ENCODE data around the gene HES5. TPM values are rescaled to one million over a fixed set of nuclear protein-coding genes. Genes with fewer than 3 reads are reported as not detected.
A peak's percentile ranks its signal among the peaks of the same experiment; 100 is the strongest.

The HES5 gene
- total and polyA plus RNA-seq, 2 experiments from 2014 or later, result 0.16 to 0.21 TPM

DNA sequence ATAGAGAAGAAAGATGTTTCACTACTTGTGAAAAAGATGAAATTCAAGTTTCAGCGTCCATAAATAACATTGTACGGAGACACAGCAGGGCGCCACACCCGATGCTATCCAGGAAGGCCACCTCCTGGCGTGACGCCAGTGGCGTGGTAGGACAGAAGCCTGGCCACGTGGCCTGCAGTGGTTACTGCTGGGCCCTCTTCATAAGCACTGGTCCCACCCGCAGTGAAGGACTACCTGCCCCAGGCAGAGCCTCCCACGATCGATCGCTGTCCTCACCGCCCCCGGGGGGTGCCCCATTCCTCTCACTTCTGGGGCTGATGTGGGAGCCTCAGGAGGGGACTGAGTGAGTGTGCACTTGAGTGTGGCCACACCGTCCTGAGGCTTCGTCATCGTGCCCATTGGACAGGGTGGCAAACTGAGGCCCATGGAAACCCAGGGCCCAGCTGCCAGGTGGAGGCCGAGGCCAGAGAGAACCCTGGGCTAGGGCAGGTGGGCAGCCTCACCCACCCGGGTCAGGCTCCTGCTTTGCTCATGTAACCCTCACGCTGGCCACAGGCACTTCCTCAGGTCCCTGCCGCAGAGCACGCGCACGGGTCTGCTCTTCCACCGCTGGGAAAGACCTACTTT lies 11.7 kb upstream of the HES5 start:
- Mint-ChIP-seq H3K4me3 (0 out of 3 replicates have a peak overlapping the region, but pooled peaks have one; percentile 17), H3K4me1 (peaks cover 4% of the 10 kb centered on the region; the same call in 1 of the 3 replicates), H3K27ac (no peak overlapping the region), H3K36me3 (ENCODE audit: low read depth) (no peaks in the 10 kb centered on the region), H3K9me3 (no peaks in the 10 kb centered on the region), H3K27me3 (ENCODE audit: insufficient read depth, low read depth, poor library complexity) (peaks cover 26% of the 10 kb centered on the region)
- H2AFZ ChIP-seq, result no peak overlapping the region
- ATAC-seq (no peak), DNase-seq (ENCODE audit: low spot score) (no peak)
- H3K9me2 ChIP-seq (ENCODE audit: insufficient read depth), result no peaks in the 10 kb centered on the region
- no peaks in the 10 kb centered on the region for H4K20me1 ChIP-seq (replicated peaks; ENCODE audit: insufficient read depth)
- no peaks in the 10 kb centered on the region for H3K79me2 ChIP-seq (replicated peaks; ENCODE audit: insufficient read depth)
- no peaks in the 10 kb centered on the region for H3K36me3 ChIP-seq (ENCODE audit: insufficient read depth)
- no peak overlapping the region for H3K4me2 ChIP-seq
- peaks cover 9% of the 10 kb centered on the region; the same call in 1 of the 2 replicates for H3K4me1 ChIP-seq (ENCODE audit: insufficient read depth)
- H3K27me3 ChIP-seq (ENCODE audit: insufficient read depth), result peaks cover 12% of the 10 kb centered on the region; the same call in 1 of the 2 replicates
- TF ChIP-seq ZNF114 (CRISPR knock-in tag; IDR thresholded peaks at IDR 0.05), result no peak
- TF ChIP-seq EZH2 (IDR thresholded peaks at IDR 0.05; ENCODE audit: low read depth, unreplicated experiment), result no peak
- no peak for TF ChIP-seq ZNF462 (CRISPR knock-in tag; IDR thresholded peaks at IDR 0.05)
- TF ChIP-seq REST (IDR thresholded peaks at IDR 0.05; ENCODE audit: unreplicated experiment), result no peak
- TF ChIP-seq CREB1 (CRISPR knock-in tag; IDR thresholded peaks at IDR 0.05; ENCODE audit: low read depth), result no peak
- TF ChIP-seq JUNB (IDR thresholded peaks at IDR 0.05; ENCODE audit: unreplicated experiment), result no peak
- no peak for TF ChIP-seq POLR2AphosphoS5 (IDR thresholded peaks at IDR 0.05; ENCODE audit: low read depth)
- no peak for TF ChIP-seq ZNF331 (CRISPR knock-in tag; IDR thresholded peaks at IDR 0.05; ENCODE audit: low read depth)
- no peak for TF ChIP-seq EZH2phosphoT487 (IDR thresholded peaks at IDR 0.05; ENCODE audit: unreplicated experiment)
- TF ChIP-seq, protein P1, sequence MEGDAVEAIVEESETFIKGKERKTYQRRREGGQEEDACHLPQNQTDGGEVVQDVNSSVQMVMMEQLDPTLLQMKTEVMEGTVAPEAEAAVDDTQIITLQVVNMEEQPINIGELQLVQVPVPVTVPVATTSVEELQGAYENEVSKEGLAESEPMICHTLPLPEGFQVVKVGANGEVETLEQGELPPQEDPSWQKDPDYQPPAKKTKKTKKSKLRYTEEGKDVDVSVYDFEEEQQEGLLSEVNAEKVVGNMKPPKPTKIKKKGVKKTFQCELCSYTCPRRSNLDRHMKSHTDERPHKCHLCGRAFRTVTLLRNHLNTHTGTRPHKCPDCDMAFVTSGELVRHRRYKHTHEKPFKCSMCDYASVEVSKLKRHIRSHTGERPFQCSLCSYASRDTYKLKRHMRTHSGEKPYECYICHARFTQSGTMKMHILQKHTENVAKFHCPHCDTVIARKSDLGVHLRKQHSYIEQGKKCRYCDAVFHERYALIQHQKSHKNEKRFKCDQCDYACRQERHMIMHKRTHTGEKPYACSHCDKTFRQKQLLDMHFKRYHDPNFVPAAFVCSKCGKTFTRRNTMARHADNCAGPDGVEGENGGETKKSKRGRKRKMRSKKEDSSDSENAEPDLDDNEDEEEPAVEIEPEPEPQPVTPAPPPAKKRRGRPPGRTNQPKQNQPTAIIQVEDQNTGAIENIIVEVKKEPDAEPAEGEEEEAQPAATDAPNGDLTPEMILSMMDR (conservative IDR thresholded peaks at IDR 0.05; ENCODE audit: low read depth in 2 of 2), result no peak
- no peak for TF ChIP-seq STAT1 (IDR thresholded peaks at IDR 0.05; ENCODE audit: unreplicated experiment)
- no peak for TF ChIP-seq NANOG (IDR thresholded peaks at IDR 0.05; ENCODE audit: borderline replicate concordance)
- TF ChIP-seq, protein P2, sequence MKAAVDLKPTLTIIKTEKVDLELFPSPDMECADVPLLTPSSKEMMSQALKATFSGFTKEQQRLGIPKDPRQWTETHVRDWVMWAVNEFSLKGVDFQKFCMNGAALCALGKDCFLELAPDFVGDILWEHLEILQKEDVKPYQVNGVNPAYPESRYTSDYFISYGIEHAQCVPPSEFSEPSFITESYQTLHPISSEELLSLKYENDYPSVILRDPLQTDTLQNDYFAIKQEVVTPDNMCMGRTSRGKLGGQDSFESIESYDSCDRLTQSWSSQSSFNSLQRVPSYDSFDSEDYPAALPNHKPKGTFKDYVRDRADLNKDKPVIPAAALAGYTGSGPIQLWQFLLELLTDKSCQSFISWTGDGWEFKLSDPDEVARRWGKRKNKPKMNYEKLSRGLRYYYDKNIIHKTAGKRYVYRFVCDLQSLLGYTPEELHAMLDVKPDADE (IDR thresholded peaks at IDR 0.05), result no peak
- H3K4me3 ChIP-seq, result no peak overlapping the region
- H3F3A ChIP-seq (replicated peaks; ENCODE audit: low read depth), result 0 out of 2 replicates have a peak, but pooled peaks cover 3% of the 10 kb centered on the region
- H3K27ac ChIP-seq (ENCODE audit: low read depth), result no peak overlapping the region
